Lower leg skin (tissue), 4 donors: ENCODE results near the gene CEP170. TPM values are rescaled to one million over a fixed set of nuclear protein-coding genes. Genes with fewer than 3 reads are reported as not detected.

Experiments
- DNase-seq, 2 donors: peaks; one replicate each; pipeline ENCODE4 v3.0.0-alpha.2; 2019; ENCODE audit warnings: low spot score in 2 of 2
- H3K4me3 ChIP-seq: fragments of 200-600 bp; sonication (generic); 2 replicates; pipeline ENCODE4 v1.5.1; 2017; ENCODE audit warnings: mild to moderate bottlenecking, low read depth; ENCODE audit not compliant: poor library complexity, severe bottlenecking
- CTCF ChIP-seq, 3 donors: fragments of 450-650 bp; IDR thresholded peaks; one replicate each; pipeline ENCODE4 v1.5.1; 2016; ENCODE audit warnings: antibody characterized with exemption in 3 of 3, mild to moderate bottlenecking in 3 of 3, moderate library complexity in 2 of 3
- POLR2A ChIP-seq, 2 donors: fragments of 450-650 bp; IDR thresholded peaks; one replicate each; pipeline ENCODE4 v1.6.1; 2016 to 2017; ENCODE audit warnings: antibody characterized with exemption in 2 of 2, mild to moderate bottlenecking in 1 of 2, moderate library complexity in 1 of 2
- WGBS, 2 donors: methylation state at CpG; one replicate each; pipeline ENCODE4 v1.1.5; 2018; 5-methylcytosine and 5-hydroxymethylcytosine counted together
- intact Hi-C: fragments of 100-400 bp; cut with DNase I; formaldehyde crosslinking; loops from one replicate; pipeline ENCODE4 v1.15.0; 2023; ENCODE audit warnings: low total_unique reads
- total RNA-seq, 4 donors: library from RNA; depleted of rRNA; stranded (reverse); fragments of >200 nt; gene quantifications; one replicate each; pipeline ENCODE4 v1.1.0, GENCODE V29; 2016

Gene CEP170
- total RNA-seq = 10 to 100 TPM; 18.6 to 27.8 (median 22.8) TPM

- TF ChIP-seq POLR2A (IDR thresholded peaks at IDR 0.05) = peak in 1 of 2 donors; percentile 27
- no peak for TF ChIP-seq CTCF (IDR thresholded peaks at IDR 0.05)
- peak; percentile 91 to 98 for DNase-seq
- 0% methylated on average over 49 to 62 of the region's 74 CpGs for WGBS, 2 donors
- intact Hi-C loops = no loop called here
- peak within 1 kb of the TSS; percentile 78 for H3K4me3 ChIP-seq
Observed at GRCh38 chr1:243254927-243255790, at the start of gene CEP170. Gene CEP170, minus strand, starts transcription at chr1:243255281. Its CDS starts 30,001 bp downstream, at chr1:243225280.

GRCh38 chr1:243301059-243301458 lies 46.0 kb upstream of the CEP170 start:
- 82 to 98% methylated on average over 2 of the region's 2 CpGs for WGBS, 2 donors
- H3K4me3 ChIP-seq = no peak overlapping the region
- intact Hi-C loops = no loop called here
- no peak for DNase-seq
- TF ChIP-seq CTCF (IDR thresholded peaks at IDR 0.05) (no peak), POLR2A (IDR thresholded peaks at IDR 0.05) (no peak)

- WGBS, 2 donors = 92 to 97% methylated on average over 1 of the region's 1 CpG
- no peak for DNase-seq
- H3K4me3 ChIP-seq = no peak overlapping the region
- TF ChIP-seq POLR2A (IDR thresholded peaks at IDR 0.05) = no peak
- TF ChIP-seq CTCF (IDR thresholded peaks at IDR 0.05) = no peak
- intact Hi-C loops = no loop called here
Observed at GRCh38 chr1:243299069-243299468, 44.0 kb upstream of the CEP170 start.

- DNase-seq = no peak
- intact Hi-C loops = no loop called here
- H3K4me3 ChIP-seq = no peak overlapping the region
- WGBS, 2 donors = 68 to 79% methylated on average over 3 of the region's 3 CpGs
- TF ChIP-seq POLR2A (IDR thresholded peaks at IDR 0.05) (no peak), CTCF (IDR thresholded peaks at IDR 0.05) (no peak)
Observed at GRCh38 chr1:243294723-243295121, 39.6 kb upstream of the CEP170 start.

- no peak for TF ChIP-seq POLR2A (IDR thresholded peaks at IDR 0.05)
- no peak for TF ChIP-seq CTCF (IDR thresholded peaks at IDR 0.05)
- WGBS, 2 donors = 75 to 86% methylated on average over 4 of the region's 4 CpGs
- DNase-seq = no peak
- H3K4me3 ChIP-seq = no peak overlapping the region
- intact Hi-C loops = no loop called here
Observed at GRCh38 chr1:243293941-243294722, 39.1 kb upstream of the CEP170 start.
